Thymus (tissue), 14 donors: ENCODE measurements around the gene SNAPIN. TPM values are rescaled to one million over a fixed set of nuclear protein-coding genes. Genes with fewer than 3 reads are reported as not detected.
A peak's percentile ranks its signal among the peaks of the same experiment; 100 is the strongest.

Experiments
- DNase-seq, 9 donors: peaks; one replicate each; pipeline ENCODE4 v3.0.0-alpha.2; 2013; ENCODE audit warnings: low spot score in 9 of 9, low read depth in 6 of 9, missing footprints in 1 of 9
- H3K27ac ChIP-seq, 2 donors: one replicate each; pipeline ENCODE4 v1.5.1; 2013; ENCODE audit warnings: control low read depth in 1 of 2, low read depth in 1 of 2, low read length in 1 of 2, mild to moderate bottlenecking in 1 of 2, moderate library complexity in 1 of 2
- H3K27me3 ChIP-seq, 2 donors: one replicate each; pipeline ENCODE4 v1.5.1; 2013; ENCODE audit warnings: low read length in 1 of 2; ENCODE audit not compliant: control insufficient read depth in 2 of 2, insufficient read depth in 1 of 2
- H3K36me3 ChIP-seq, 2 donors: one replicate each; pipeline ENCODE4 v1.5.1; 2013; ENCODE audit warnings: low read length in 1 of 2, mild to moderate bottlenecking in 1 of 2, moderate library complexity in 1 of 2; ENCODE audit not compliant: control insufficient read depth in 2 of 2, insufficient read depth in 2 of 2
- H3K4me1 ChIP-seq, 2 donors: one replicate each; pipeline ENCODE4 v1.5.1; 2013; ENCODE audit warnings: low read length in 2 of 2; ENCODE audit not compliant: control insufficient read depth in 2 of 2, insufficient read depth in 2 of 2
- H3K4me3 ChIP-seq, 2 donors: one replicate each; pipeline ENCODE4 v1.5.1; 2013; ENCODE audit warnings: low read length in 2 of 2, control low read depth in 1 of 2, mild to moderate bottlenecking in 1 of 2
- H3K9me3 ChIP-seq, 2 donors: one replicate each; pipeline ENCODE4 v1.5.1; 2013; ENCODE audit warnings: low read length in 1 of 2, mild to moderate bottlenecking in 1 of 2; ENCODE audit not compliant: control insufficient read depth in 2 of 2, insufficient read depth in 1 of 2
- WGBS: extraction: QIAGEN DNeasy Blood & Tissue Kit; methylation state at CpG from one replicate; pipeline ENCODE4 v1.1.7; 2013; 5-methylcytosine and 5-hydroxymethylcytosine counted together
- long read RNA-seq, 10 donors: transcript quantifications; one replicate each; lab custom pipeline, GENCODE V29; 2026
- polyA plus RNA-seq: library from polyadenylated mRNA; stranded (reverse); fragments of 200-250 nt; gene quantifications from one replicate; pipeline ENCODE4 v1.2.3, GENCODE V29; 2013
- total RNA-seq: library from RNA; stranded (reverse); fragments of 120-200 nt; gene quantifications from one replicate; pipeline ENCODE4 v1.2.4, GENCODE V29; 2013
- donor health status: healthy.

SNAPIN gene, protein sequence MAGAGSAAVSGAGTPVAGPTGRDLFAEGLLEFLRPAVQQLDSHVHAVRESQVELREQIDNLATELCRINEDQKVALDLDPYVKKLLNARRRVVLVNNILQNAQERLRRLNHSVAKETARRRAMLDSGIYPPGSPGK
- 50.3 TPM for total RNA-seq
- 48.2 TPM for polyA plus RNA-seq
- long read RNA-seq, donor 1, partial matches to known transcripts: 0 of 4 reads
- long read RNA-seq, donor 1, other reads (novel, unspliced or antisense): 0 of 4 reads
- long read RNA-seq, donor 2, transcript SNAPIN-201 (4 exons, 1,030 nt): major isoform, 59 of 969 reads
- long read RNA-seq, donor 2, transcript SNAPIN-204 (2 exons, 1,205 nt): minor isoform, 9 of 969 reads
- long read RNA-seq, donor 2, partial matches to known transcripts: 375 of 969 reads
- long read RNA-seq, donor 2, other reads (novel, unspliced or antisense): 518 of 969 reads
- long read RNA-seq, donor 3, transcript SNAPIN-202 (3 exons, 922 nt): minor isoform, 8 of 614 reads
- long read RNA-seq, donor 3, transcript SNAPIN-201 (4 exons, 1,030 nt): major isoform, 46 of 614 reads
- long read RNA-seq, donor 3, partial matches to known transcripts: 234 of 614 reads
- long read RNA-seq, donor 3, other reads (novel, unspliced or antisense): 323 of 614 reads
- long read RNA-seq, donor 4, transcript SNAPIN-201 (4 exons, 1,030 nt): major isoform, 18 of 24 reads
- long read RNA-seq, donor 4, partial matches to known transcripts: 0 of 24 reads
- long read RNA-seq, donor 4, other reads (novel, unspliced or antisense): 0 of 24 reads
- long read RNA-seq, donor 5, transcript SNAPIN-201 (4 exons, 1,030 nt): major isoform, 54 of 625 reads
- long read RNA-seq, donor 5, transcript SNAPIN-202 (3 exons, 922 nt): minor isoform, 7 of 625 reads
- long read RNA-seq, donor 5, partial matches to known transcripts: 330 of 625 reads
- long read RNA-seq, donor 5, other reads (novel, unspliced or antisense): 229 of 625 reads
- long read RNA-seq, donor 6, transcript SNAPIN-201 (4 exons, 1,030 nt): major isoform, 30 of 36 reads
- long read RNA-seq, donor 6, partial matches to known transcripts: 0 of 36 reads
- long read RNA-seq, donor 6, other reads (novel, unspliced or antisense): 0 of 36 reads
- long read RNA-seq, donor 7, transcript SNAPIN-201 (4 exons, 1,030 nt): major isoform, 18 of 25 reads
- long read RNA-seq, donor 7, transcript SNAPIN-202 (3 exons, 922 nt): minor isoform, 7 of 25 reads
- long read RNA-seq, donor 7, partial matches to known transcripts: 0 of 25 reads
- long read RNA-seq, donor 7, other reads (novel, unspliced or antisense): 0 of 25 reads
- long read RNA-seq, donor 8, transcript SNAPIN-201 (4 exons, 1,030 nt): major isoform, 14 of 17 reads
- long read RNA-seq, donor 8, partial matches to known transcripts: 0 of 17 reads
- long read RNA-seq, donor 8, other reads (novel, unspliced or antisense): 0 of 17 reads
- long read RNA-seq, donor 9, transcript SNAPIN-201 (4 exons, 1,030 nt): major isoform, 25 of 30 reads
- long read RNA-seq, donor 9, partial matches to known transcripts: 0 of 30 reads
- long read RNA-seq, donor 9, other reads (novel, unspliced or antisense): 0 of 30 reads
- long read RNA-seq, donor 10, transcript SNAPIN-201 (4 exons, 1,030 nt): major isoform, 27 of 29 reads
- long read RNA-seq, donor 10, partial matches to known transcripts: 0 of 29 reads
- long read RNA-seq, donor 10, other reads (novel, unspliced or antisense): 0 of 29 reads

DNA sequence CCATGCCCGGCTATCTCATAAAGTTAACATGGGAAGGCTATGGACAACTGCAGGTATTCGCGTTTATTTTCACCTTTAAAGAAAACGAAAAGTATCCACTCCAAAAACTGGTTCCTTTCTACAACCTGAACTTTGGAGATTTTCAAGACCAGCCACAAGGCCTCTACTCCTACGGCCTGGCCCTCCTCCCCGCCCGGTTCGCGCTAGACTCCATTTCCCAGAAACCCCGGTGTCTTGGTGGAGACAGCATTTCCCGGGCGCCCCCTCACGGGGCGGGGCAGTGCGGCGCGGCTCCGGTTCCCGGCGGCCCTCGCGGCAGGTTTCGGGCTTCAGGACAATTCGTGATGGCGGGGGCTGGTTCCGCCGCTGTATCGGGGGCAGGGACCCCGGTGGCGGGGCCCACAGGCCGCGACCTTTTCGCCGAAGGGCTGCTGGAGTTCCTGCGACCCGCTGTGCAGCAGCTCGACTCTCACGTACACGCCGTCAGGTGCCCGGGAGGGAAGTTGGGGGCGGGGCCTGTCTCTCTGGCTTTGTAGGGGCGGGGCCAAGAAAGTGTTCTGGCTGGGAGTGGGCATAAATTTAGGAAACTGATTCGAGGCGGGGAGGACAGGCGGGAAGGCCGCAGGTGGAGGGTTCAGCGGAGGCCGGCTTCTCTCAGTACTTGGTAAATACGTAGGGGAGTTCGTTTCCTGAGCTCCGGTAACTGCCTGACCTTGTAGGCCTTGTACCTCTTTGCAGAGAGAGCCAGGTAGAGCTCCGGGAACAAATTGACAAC lies at the start of gene SNAPIN:
SNAPIN (plus strand) TSS at position 304 of the 775 bp plus-strand sequence; CDS start at position 345, 41 bp downstream.
- peak within 1 kb of the TSS; percentile 93 to 96 for H3K27ac ChIP-seq
- 3% methylated on average over 53 of the region's 53 CpGs for WGBS
- peak within 1 kb of the TSS; percentile 67 to 80 for H3K4me3 ChIP-seq
- H3K9me3 ChIP-seq: no peaks in the 10 kb centered on the region
- H3K27me3 ChIP-seq: no peaks in the 10 kb centered on the region
- H3K4me1 ChIP-seq: peaks cover 8 to 13% of the 10 kb centered on the region in 2 donors
- peaks cover 28 to 30% of the 10 kb centered on the region in 2 donors for H3K36me3 ChIP-seq
- DNase-seq: peak; percentile 72 to 95 (median 84)

DNA sequence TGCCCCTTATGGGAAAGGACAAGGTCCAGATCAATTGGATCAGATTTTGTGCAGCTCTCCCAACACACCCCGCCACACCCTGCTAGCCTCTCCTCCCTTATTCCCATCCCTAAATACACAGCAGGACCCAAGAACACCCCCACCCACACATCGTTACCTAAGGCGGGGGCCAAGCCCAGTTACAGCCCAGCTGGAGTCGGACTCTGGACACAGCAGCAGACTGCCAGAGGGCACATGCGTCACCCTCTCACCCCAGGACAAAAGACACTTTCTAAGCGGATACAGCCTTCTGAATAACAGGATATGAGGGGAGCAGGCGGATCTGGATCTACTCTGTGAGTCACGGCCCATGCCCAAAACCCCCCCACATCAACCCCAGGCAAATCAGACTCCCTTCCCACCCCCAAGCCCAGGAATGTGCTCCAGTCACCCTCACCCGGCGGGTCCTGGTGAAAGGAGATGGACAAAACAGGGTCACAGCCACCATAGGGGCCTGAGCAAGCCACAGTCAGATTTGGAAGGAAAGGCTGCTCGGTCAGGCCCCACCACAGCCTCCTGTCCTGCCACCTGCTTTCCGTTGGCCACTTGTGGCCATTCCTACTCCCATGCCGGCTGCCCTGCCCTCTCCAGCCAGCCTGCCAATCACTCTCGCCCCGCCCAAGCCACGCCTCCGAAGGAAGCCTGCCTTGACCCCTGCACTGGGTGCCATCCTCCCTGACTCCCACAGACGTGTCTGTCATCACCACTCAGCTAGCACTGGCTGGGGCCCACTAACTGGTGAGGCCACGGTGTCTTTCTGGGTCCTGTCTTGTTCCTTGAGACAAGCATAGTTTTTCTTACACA lies 49.5 kb upstream of the SNAPIN start:
- H3K4me1 ChIP-seq: no peaks in the 10 kb centered on the region
- no peaks in the 10 kb centered on the region for H3K27me3 ChIP-seq
- DNase-seq: no peak
- H3K4me3 ChIP-seq: no peak overlapping the region
- peak overlapping the region in 1 of 2 donors; percentile 48 for H3K27ac ChIP-seq
- no peaks in the 10 kb centered on the region for H3K9me3 ChIP-seq
- 92% methylated on average over 19 of the region's 19 CpGs for WGBS
- H3K36me3 ChIP-seq: no peaks in the 10 kb centered on the region

DNA sequence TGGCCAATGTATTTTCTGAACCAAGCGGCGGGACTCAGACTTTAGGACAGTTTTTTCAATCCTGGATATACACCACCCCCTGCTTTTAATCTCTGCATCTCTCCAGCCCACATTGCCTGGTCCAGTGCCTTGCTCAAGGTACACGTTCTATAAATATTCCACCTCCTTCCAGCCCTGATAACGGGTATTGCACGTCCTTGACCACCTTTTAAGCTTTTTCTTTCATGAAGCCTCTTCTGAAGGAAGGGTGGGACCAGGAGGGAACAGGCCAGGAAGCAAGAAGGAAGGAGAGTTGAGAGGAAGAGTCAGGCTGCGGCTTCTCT lies 49.0 kb upstream of the SNAPIN start:
- H3K36me3 ChIP-seq: no peaks in the 10 kb centered on the region
- 75% methylated on average over 6 of the region's 6 CpGs for WGBS
- no peak for DNase-seq
- no peak overlapping the region for H3K4me3 ChIP-seq
- H3K27me3 ChIP-seq: no peaks in the 10 kb centered on the region
- no peaks in the 10 kb centered on the region for H3K4me1 ChIP-seq
- H3K27ac ChIP-seq: peak overlapping the region in 1 of 2 donors; percentile 48
- H3K9me3 ChIP-seq: no peaks in the 10 kb centered on the region

DNA sequence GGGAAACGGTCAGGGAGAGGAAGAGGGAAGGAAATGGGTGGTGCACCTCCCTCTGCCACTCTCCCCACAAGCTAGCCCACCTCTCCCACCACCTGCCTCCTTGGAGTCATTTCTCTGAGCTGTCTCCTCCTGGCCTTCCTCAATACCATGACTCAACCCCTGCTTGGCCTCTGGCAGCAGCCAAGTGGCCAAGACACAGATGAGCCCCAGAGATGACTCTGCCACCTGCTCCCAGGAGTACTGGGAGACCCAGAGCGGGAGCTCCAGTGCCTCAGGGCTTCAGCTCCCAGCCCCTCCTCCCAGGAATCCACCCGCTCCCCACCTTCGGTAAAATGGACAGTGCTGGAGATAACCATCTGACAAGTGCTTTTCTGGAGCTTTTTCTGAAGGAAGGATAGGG lies 48.2 kb upstream of the SNAPIN start:
- Histone ChIP-seq H3K4me3 (no peak overlapping the region), H3K27ac (no peak overlapping the region), H3K4me1 (no peaks in the 10 kb centered on the region), H3K9me3 (no peaks in the 10 kb centered on the region), H3K36me3 (no peaks in the 10 kb centered on the region), H3K27me3 (no peaks in the 10 kb centered on the region)
- DNase-seq: no peak
- 49% methylated on average over 4 of the region's 4 CpGs for WGBS

DNA sequence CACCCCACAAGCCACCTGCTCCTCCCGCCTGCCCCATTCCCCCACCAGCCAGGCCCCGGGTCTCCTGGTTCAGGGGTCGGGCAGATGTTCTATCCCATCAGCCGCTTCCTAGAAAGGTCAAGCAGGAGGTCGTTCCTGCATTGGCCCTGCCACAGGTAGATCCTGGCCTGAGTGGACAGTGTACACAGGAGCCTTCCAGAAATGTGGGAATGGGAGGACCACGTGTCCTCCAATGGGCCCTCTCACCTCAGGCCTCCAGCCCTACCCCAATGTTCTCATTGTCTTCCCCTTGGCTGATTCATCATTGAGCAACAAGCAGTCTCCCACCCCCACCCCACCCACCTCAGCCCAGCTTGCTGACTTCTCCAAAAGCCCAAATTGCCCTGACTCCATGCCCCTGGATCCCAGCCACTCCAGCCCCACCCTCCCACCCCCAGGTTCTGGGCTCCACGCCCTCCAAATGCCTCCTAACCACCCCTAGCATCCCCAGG lies 47.6 kb upstream of the SNAPIN start:
- Histone ChIP-seq H3K4me3 (no peak overlapping the region), H3K4me1 (no peaks in the 10 kb centered on the region), H3K27me3 (no peaks in the 10 kb centered on the region), H3K9me3 (no peaks in the 10 kb centered on the region), H3K27ac (no peak overlapping the region), H3K36me3 (no peaks in the 10 kb centered on the region)
- DNase-seq: no peak
- WGBS: 94% methylated on average over 7 of the region's 7 CpGs

DNA sequence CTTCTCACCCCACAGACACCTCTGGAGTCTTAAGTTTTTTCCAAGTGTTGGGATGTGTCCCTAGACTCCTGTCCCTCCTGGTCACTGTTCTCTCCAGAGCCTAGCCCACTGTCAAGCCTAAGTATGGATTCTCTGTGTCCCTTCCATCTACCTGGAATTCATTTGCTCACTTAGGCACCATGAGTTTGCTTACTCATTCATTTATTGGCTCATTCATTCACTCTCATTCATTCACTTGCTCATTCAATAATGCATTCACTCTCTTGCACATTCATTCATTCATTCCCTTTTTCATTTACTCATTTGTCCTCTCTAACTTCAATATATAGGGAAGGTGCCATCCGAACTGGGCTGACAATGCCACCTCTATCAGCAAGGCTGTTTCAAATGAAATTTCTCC lies 47.1 kb upstream of the SNAPIN start:
- no peaks in the 10 kb centered on the region for H3K27me3 ChIP-seq
- DNase-seq: no peak
- no peak overlapping the region for H3K4me3 ChIP-seq
- 98% methylated on average over 1 of the region's 1 CpG for WGBS
- H3K27ac ChIP-seq: no peak overlapping the region
- no peaks in the 10 kb centered on the region for H3K9me3 ChIP-seq
- H3K36me3 ChIP-seq: no peaks in the 10 kb centered on the region
- H3K4me1 ChIP-seq: peaks cover 0 to under 1% of the 10 kb centered on the region in 2 donors

DNA sequence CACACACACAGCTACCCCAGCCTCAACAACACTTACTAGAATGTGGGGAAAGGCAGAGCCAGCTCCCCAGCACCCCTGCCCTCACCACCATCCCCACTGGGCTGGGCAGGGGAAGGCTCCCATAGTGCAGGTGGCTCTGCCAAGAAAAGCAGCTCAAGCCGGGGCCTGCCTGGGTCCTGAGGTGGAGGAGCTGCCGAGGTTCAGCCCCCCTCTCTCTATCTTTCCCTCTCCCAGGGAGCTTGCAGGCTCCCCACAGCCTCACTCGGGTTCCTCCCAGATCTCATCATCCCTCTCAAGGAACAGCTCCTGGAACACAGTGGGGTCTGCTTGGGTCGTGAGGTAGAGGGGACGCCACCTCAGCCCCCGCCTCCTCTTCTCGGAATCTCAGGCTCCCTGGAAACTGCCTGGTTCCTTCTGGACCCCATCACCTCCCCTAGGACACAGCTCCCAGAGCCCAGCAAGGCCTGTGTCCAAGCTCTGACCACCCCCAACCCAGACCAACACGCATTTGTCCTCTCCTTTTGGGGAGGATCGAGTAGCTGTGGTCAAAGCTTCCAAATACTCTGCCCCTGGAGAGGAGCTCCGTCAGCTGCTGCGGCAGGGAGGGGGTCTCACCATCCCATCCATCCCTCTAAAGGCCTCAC lies 46.3 kb upstream of the SNAPIN start:
- DNase-seq: no peak
- WGBS: 91% methylated on average over 11 of the region's 11 CpGs
- no peaks in the 10 kb centered on the region for H3K27me3 ChIP-seq
- H3K9me3 ChIP-seq: no peaks in the 10 kb centered on the region
- H3K4me3 ChIP-seq: peak overlapping the region; percentile 13 to 29
- H3K27ac ChIP-seq: peak overlapping the region; percentile 32 to 68
- H3K4me1 ChIP-seq: peaks cover 0 to 9% of the 10 kb centered on the region in 2 donors
- H3K36me3 ChIP-seq: no peaks in the 10 kb centered on the region
